HG02973 (cell line): ENCODE data around the gene FADS1.
A peak's percentile ranks its signal among the peaks of the same experiment; 100 is the strongest.

ENCODE experiments used
- ATAC-seq: cut with Tn5 transposase; IDR thresholded peaks from one replicate; pipeline ENCODE4 v1.9.1; 2021; ENCODE audit warnings: moderate library complexity; ENCODE audit not compliant: unreplicated experiment

FADS1 gene

GRCh38 chr11:61846362-61847020 lies 29.7 kb upstream of the FADS1 start:
- no peak for ATAC-seq

GRCh38 chr11:61844909-61845565 lies 28.2 kb upstream of the FADS1 start:
- no peak for ATAC-seq

- ATAC-seq, result no peak
Observed at GRCh38 chr11:61842528-61842820, 25.7 kb upstream of the FADS1 start.

GRCh38 chr11:61841636-61842527 lies 25.1 kb upstream of the FADS1 start:
- no peak for ATAC-seq

- ATAC-seq, result no peak
Observed at GRCh38 chr11:61840371-61840770, 23.6 kb upstream of the FADS1 start.

- ATAC-seq, result no peak
Observed at GRCh38 chr11:61839742-61840141, 22.9 kb upstream of the FADS1 start.

GRCh38 chr11:61838921-61839320 lies 22.1 kb upstream of the FADS1 start:
- no peak for ATAC-seq

- no peak for ATAC-seq
Observed at GRCh38 chr11:61838501-61838900, 21.7 kb upstream of the FADS1 start.

GRCh38 chr11:61837411-61838005 lies 20.7 kb upstream of the FADS1 start:
- ATAC-seq, result no peak

GRCh38 chr11:61836193-61836592 lies 19.4 kb upstream of the FADS1 start:
- no peak for ATAC-seq

- peak; percentile 71 for ATAC-seq
Observed at GRCh38 chr11:61834278-61835048, 17.7 kb upstream of the FADS1 start.

GRCh38 chr11:61833926-61834277 lies 17.1 kb upstream of the FADS1 start:
- no peak for ATAC-seq

GRCh38 chr11:61833471-61833870 lies 16.7 kb upstream of the FADS1 start:
- ATAC-seq, result no peak

- ATAC-seq, result no peak
Observed at GRCh38 chr11:61832754-61833153, 16.0 kb upstream of the FADS1 start.

- no peak for ATAC-seq
Observed at GRCh38 chr11:61832207-61832606, 15.4 kb upstream of the FADS1 start.

GRCh38 chr11:61830237-61831105 lies 13.7 kb upstream of the FADS1 start:
- no peak for ATAC-seq

- ATAC-seq, result no peak
Observed at GRCh38 chr11:61829806-61830205, 13.0 kb upstream of the FADS1 start.

GRCh38 chr11:61828629-61829407 lies 12.0 kb upstream of the FADS1 start:
- peak; percentile 24 for ATAC-seq

- no peak for ATAC-seq
Observed at GRCh38 chr11:61828379-61828628, 11.5 kb upstream of the FADS1 start.
